Esophagus squamous epithelium (tissue), 5 donors: Measurements from ENCODE around the gene PHACTR2. TPM values are rescaled to one million over a fixed set of nuclear protein-coding genes. Genes with fewer than 3 reads are reported as not detected.

Experiments used
- DNase-seq: peaks from one replicate; lab custom pipeline; 2025; lab: John Stamatoyannopoulos, UW
- H3K27ac ChIP-seq, 4 donors: fragments of 200-600 bp; sonication (generic); one replicate each; pipeline ENCODE4 v1.5.1; 2016 to 2019; ENCODE audit warnings: mild to moderate bottlenecking in 1 of 4
- H3K27me3 ChIP-seq, 4 donors: fragments of 200-600 bp; sonication (generic); 1 replicate in 3 of 4; 2 replicates in 1 of 4; pipeline versions ENCODE4 v1.5.1 to v1.6.0; 2017 to 2021; ENCODE audit warnings: antibody characterized with exemption in 1 of 4
- H3K36me3 ChIP-seq, 3 donors: fragments of 200-600 bp; sonication (generic); one replicate each; pipeline ENCODE4 v1.5.1; 2016 to 2019
- H3K4me1 ChIP-seq, 3 donors: fragments of 200-600 bp; sonication (generic); one replicate each; pipeline ENCODE4 v1.5.1; 2017 to 2019
- H3K4me3 ChIP-seq, 4 donors: fragments of 200-600 bp; sonication (generic); 1 replicate in 3 of 4; 2 replicates in 1 of 4; pipeline ENCODE4 v1.5.1; 2016 to 2019; ENCODE audit warnings: mild to moderate bottlenecking in 2 of 4, moderate library complexity in 1 of 4
- H3K9me3 ChIP-seq, 3 donors: fragments of 200-600 bp; sonication (generic); one replicate each; pipeline ENCODE4 v1.5.1; 2016 to 2019
- CTCF ChIP-seq, 6 experiments: fragments of 450-650 bp in 4 of 6; fragments of 200-600 bp in 2 of 6; sonication (generic) in 2 of 6; IDR thresholded peaks; one replicate each; pipeline ENCODE4 v1.5.1; 2016 to 2019; ENCODE audit warnings: antibody characterized with exemption in 6 of 6, mild to moderate bottlenecking in 4 of 6, moderate library complexity in 4 of 6
- POLR2A ChIP-seq, 4 donors: fragments of 450-650 bp; IDR thresholded peaks; one replicate each; pipeline ENCODE4 v1.6.1; 2017; ENCODE audit warnings: antibody characterized with exemption in 4 of 4, mild to moderate bottlenecking in 4 of 4, moderate library complexity in 3 of 4
- WGBS, 2 donors: methylation state at CpG; one replicate each; pipeline ENCODE4 v1.1.5; 2018; 5-methylcytosine and 5-hydroxymethylcytosine counted together
- intact Hi-C: fragments of 100-400 bp; cut with DNase I; formaldehyde crosslinking; loops from one replicate; pipeline ENCODE4 v1.15.0; 2022
- total RNA-seq, 4 donors: library from RNA; depleted of rRNA; stranded (reverse); fragments of >200 nt; gene quantifications; one replicate each; pipeline ENCODE4 v1.1.0, GENCODE V29; 2016
- donor health status: DM: yes; HTN: yes; CAD: no.

PHACTR2 gene
- total RNA-seq, 4 donors from 2014 or later, result 25.1 to 76.9 (median 45.1) TPM

- Histone ChIP-seq H3K4me3 (no peak overlapping the region), H3K36me3 (peaks cover 0 to 39% (median 0%) of the 10 kb centered on the region in 3 donors), H3K27me3 (no peaks in the 10 kb centered on the region), H3K9me3 (no peaks in the 10 kb centered on the region), H3K4me1 (peaks cover 0 to 12% (median 4%) of the 10 kb centered on the region in 3 donors), H3K27ac (no peak overlapping the region)
- no peak for TF ChIP-seq POLR2A (IDR thresholded peaks at IDR 0.05)
- no peak for TF ChIP-seq CTCF (IDR thresholded peaks at IDR 0.05)
- DNase-seq, result no peak
- intact Hi-C loops, result no loop called here
Observed at GRCh38 chr6:143761074-143761473, 83.3 kb downstream of the PHACTR2 start.

- no peak for TF ChIP-seq POLR2A (IDR thresholded peaks at IDR 0.05)
- no peak for TF ChIP-seq CTCF (IDR thresholded peaks at IDR 0.05)
- H3K36me3 ChIP-seq, result peaks cover 0 to 40% (median 0%) of the 10 kb centered on the region in 3 donors
- intact Hi-C loops, result no loop called here
- H3K27me3 ChIP-seq, result no peaks in the 10 kb centered on the region
- 63 to 81% methylated on average over 3 of the region's 3 CpGs for WGBS, 2 donors
- H3K4me3 ChIP-seq, result no peak overlapping the region
- H3K4me1 ChIP-seq, result peaks cover 0 to 12% (median 4%) of the 10 kb centered on the region in 3 donors
- no peaks in the 10 kb centered on the region for H3K9me3 ChIP-seq
- H3K27ac ChIP-seq, result no peak overlapping the region
- no peak for DNase-seq
Observed at GRCh38 chr6:143762126-143762525, 84.4 kb downstream of the PHACTR2 start.

- no peak for DNase-seq
- H3K4me3 ChIP-seq, result no peak overlapping the region
- TF ChIP-seq POLR2A (IDR thresholded peaks at IDR 0.05) (no peak), CTCF (IDR thresholded peaks at IDR 0.05) (no peak)
- 95 to 96% methylated on average over 3 to 8 of the region's 8 CpGs for WGBS, 2 donors
- no peaks in the 10 kb centered on the region for H3K27me3 ChIP-seq
- H3K4me1 ChIP-seq, result no peaks in the 10 kb centered on the region
- no peak overlapping the region for H3K27ac ChIP-seq
- H3K36me3 ChIP-seq, result peaks cover 0 to 49% (median 0%) of the 10 kb centered on the region in 3 donors
- intact Hi-C loops, result no loop called here
- no peaks in the 10 kb centered on the region for H3K9me3 ChIP-seq
Observed at GRCh38 chr6:143765422-143766184, 87.8 kb downstream of the PHACTR2 start.

- 96% methylated on average over 1 of the region's 1 CpG for WGBS, 2 donors
- H3K27me3 ChIP-seq, result no peaks in the 10 kb centered on the region
- H3K9me3 ChIP-seq, result no peaks in the 10 kb centered on the region
- intact Hi-C loops, result no loop called here
- no peak for DNase-seq
- peaks cover 0 to 43% (median 0%) of the 10 kb centered on the region in 3 donors for H3K36me3 ChIP-seq
- TF ChIP-seq POLR2A (IDR thresholded peaks at IDR 0.05) (no peak), CTCF (IDR thresholded peaks at IDR 0.05) (no peak)
- no peak overlapping the region for H3K27ac ChIP-seq
- H3K4me1 ChIP-seq, result no peaks in the 10 kb centered on the region
- H3K4me3 ChIP-seq, result no peak overlapping the region
Observed at GRCh38 chr6:143766185-143766553, 88.4 kb downstream of the PHACTR2 start.

- Histone ChIP-seq H3K4me3 (no peak overlapping the region), H3K27me3 (no peaks in the 10 kb centered on the region), H3K4me1 (peaks cover 0 to 12% (median 6%) of the 10 kb centered on the region in 3 donors), H3K27ac (no peak overlapping the region), H3K9me3 (no peaks in the 10 kb centered on the region), H3K36me3 (peaks cover 0 to 50% (median 0%) of the 10 kb centered on the region in 3 donors)
- intact Hi-C loops, result no loop called here
- no peak for DNase-seq
- 78 to 83% methylated on average over 2 of the region's 2 CpGs for WGBS, 2 donors
- no peak for TF ChIP-seq CTCF (IDR thresholded peaks at IDR 0.05)
Observed at GRCh38 chr6:143767433-143767832, 89.7 kb downstream of the PHACTR2 start.
